ENCODE measurements around the gene RAB26. TPM values are rescaled to one million over a fixed set of nuclear protein-coding genes. Genes with fewer than 3 reads are reported as not detected.
A peak's percentile ranks its signal among the peaks of the same experiment; 100 is the strongest.

The RAB26 gene
- polyA plus RNA-seq, 2 donors, result 1.1 to 4.7 TPM

- peaks cover 0 to 2% of the 10 kb centered on the region in 2 donors for H3K27me3 ChIP-seq (ENCODE audit: control insufficient read depth in 1 of 2, insufficient read depth in 2 of 2, low read length in 2 of 2)
- 82 to 90% methylated on average over 21 of the region's 21 CpGs for WGBS, 2 donors
- peaks cover 2 to 18% of the 10 kb centered on the region in 2 donors for H3K4me1 ChIP-seq (ENCODE audit: control insufficient read depth in 2 of 2, insufficient read depth in 2 of 2, low read length in 1 of 2)
- no peak overlapping the region for H3K27ac ChIP-seq (ENCODE audit: low read depth in 2 of 2, low read length in 1 of 2)
- H3K9me3 ChIP-seq (ENCODE audit: control insufficient read depth in 2 of 2, insufficient read depth in 1 of 2, low read depth in 1 of 2, low read length in 1 of 2), result peaks cover 0 to 3% of the 10 kb centered on the region in 2 donors
- H3K4me3 ChIP-seq (ENCODE audit: low read depth in 1 of 2, low read length in 2 of 2), result no peak overlapping the region
- H3K36me3 ChIP-seq (ENCODE audit: control insufficient read depth in 2 of 2, insufficient read depth in 2 of 2, low read length in 1 of 2), result peaks cover 21 to 66% of the 10 kb centered on the region in 2 donors
These were observed 26.1 kb downstream of the RAB26 start for GRCh38 chr16:2174396-2175131.

- Histone ChIP-seq H3K36me3 (ENCODE audit: control insufficient read depth in 2 of 2, insufficient read depth in 2 of 2, low read length in 1 of 2) (peaks cover 21 to 59% of the 10 kb centered on the region in 2 donors), H3K27ac (ENCODE audit: low read depth in 2 of 2, low read length in 1 of 2) (no peak overlapping the region), H3K4me3 (ENCODE audit: low read depth in 1 of 2, low read length in 2 of 2) (no peak overlapping the region), H3K27me3 (ENCODE audit: control insufficient read depth in 1 of 2, insufficient read depth in 2 of 2, low read length in 2 of 2) (peaks cover 0 to 2% of the 10 kb centered on the region in 2 donors), H3K9me3 (ENCODE audit: control insufficient read depth in 2 of 2, insufficient read depth in 1 of 2, low read depth in 1 of 2, low read length in 1 of 2) (peaks cover 0 to 3% of the 10 kb centered on the region in 2 donors), H3K4me1 (ENCODE audit: control insufficient read depth in 2 of 2, insufficient read depth in 2 of 2, low read length in 1 of 2) (peaks cover 2 to 18% of the 10 kb centered on the region in 2 donors)
- WGBS, 2 donors, result 87 to 95% methylated on average over 10 of the region's 10 CpGs
These were observed 27.0 kb downstream of the RAB26 start for GRCh38 chr16:2175454-2175853.

- Histone ChIP-seq H3K9me3 (ENCODE audit: control insufficient read depth in 2 of 2, insufficient read depth in 1 of 2, low read depth in 1 of 2, low read length in 1 of 2) (peaks cover 0 to 3% of the 10 kb centered on the region in 2 donors), H3K36me3 (ENCODE audit: control insufficient read depth in 2 of 2, insufficient read depth in 2 of 2, low read length in 1 of 2) (peaks cover 21 to 54% of the 10 kb centered on the region in 2 donors), H3K4me3 (ENCODE audit: low read depth in 1 of 2, low read length in 2 of 2) (no peak overlapping the region), H3K27me3 (ENCODE audit: control insufficient read depth in 1 of 2, insufficient read depth in 2 of 2, low read length in 2 of 2) (peaks cover 0 to 2% of the 10 kb centered on the region in 2 donors), H3K27ac (ENCODE audit: low read depth in 2 of 2, low read length in 1 of 2) (no peak overlapping the region), H3K4me1 (ENCODE audit: control insufficient read depth in 2 of 2, insufficient read depth in 2 of 2, low read length in 1 of 2) (peaks cover 2 to 18% of the 10 kb centered on the region in 2 donors)
- 90 to 91% methylated on average over 23 of the region's 23 CpGs for WGBS, 2 donors
These were observed 27.6 kb downstream of the RAB26 start for GRCh38 chr16:2176047-2176446.

- H3K27ac ChIP-seq (ENCODE audit: low read depth in 2 of 2, low read length in 1 of 2), result no peak overlapping the region
- peaks cover 0 to 2% of the 10 kb centered on the region in 2 donors for H3K27me3 ChIP-seq (ENCODE audit: control insufficient read depth in 1 of 2, insufficient read depth in 2 of 2, low read length in 2 of 2)
- peaks cover 21 to 44% of the 10 kb centered on the region in 2 donors for H3K36me3 ChIP-seq (ENCODE audit: control insufficient read depth in 2 of 2, insufficient read depth in 2 of 2, low read length in 1 of 2)
- H3K4me3 ChIP-seq (ENCODE audit: low read depth in 1 of 2, low read length in 2 of 2), result no peak overlapping the region
- peaks cover 0 to 5% of the 10 kb centered on the region in 2 donors for H3K9me3 ChIP-seq (ENCODE audit: control insufficient read depth in 2 of 2, insufficient read depth in 1 of 2, low read depth in 1 of 2, low read length in 1 of 2)
- 86 to 93% methylated on average over 18 of the region's 18 CpGs for WGBS, 2 donors
- peaks cover 2 to 18% of the 10 kb centered on the region in 2 donors for H3K4me1 ChIP-seq (ENCODE audit: control insufficient read depth in 2 of 2, insufficient read depth in 2 of 2, low read length in 1 of 2)
These were observed 28.7 kb downstream of the RAB26 start for GRCh38 chr16:2177101-2177500.

- Histone ChIP-seq H3K27me3 (ENCODE audit: control insufficient read depth in 1 of 2, insufficient read depth in 2 of 2, low read length in 2 of 2) (peaks cover 0 to 2% of the 10 kb centered on the region in 2 donors), H3K4me3 (ENCODE audit: low read depth in 1 of 2, low read length in 2 of 2) (no peak overlapping the region), H3K36me3 (ENCODE audit: control insufficient read depth in 2 of 2, insufficient read depth in 2 of 2, low read length in 1 of 2) (peaks cover 21 to 44% of the 10 kb centered on the region in 2 donors), H3K4me1 (ENCODE audit: control insufficient read depth in 2 of 2, insufficient read depth in 2 of 2, low read length in 1 of 2) (peaks cover 2 to 18% of the 10 kb centered on the region in 2 donors), H3K9me3 (ENCODE audit: control insufficient read depth in 2 of 2, insufficient read depth in 1 of 2, low read depth in 1 of 2, low read length in 1 of 2) (peaks cover 0 to 6% of the 10 kb centered on the region in 2 donors), H3K27ac (ENCODE audit: low read depth in 2 of 2, low read length in 1 of 2) (no peak overlapping the region)
- 91 to 92% methylated on average over 20 of the region's 20 CpGs for WGBS, 2 donors
These were observed 29.1 kb downstream of the RAB26 start for GRCh38 chr16:2177561-2177960.

- peaks cover 2 to 18% of the 10 kb centered on the region in 2 donors for H3K4me1 ChIP-seq (ENCODE audit: control insufficient read depth in 2 of 2, insufficient read depth in 2 of 2, low read length in 1 of 2)
- peaks cover 0 to 2% of the 10 kb centered on the region in 2 donors for H3K27me3 ChIP-seq (ENCODE audit: control insufficient read depth in 1 of 2, insufficient read depth in 2 of 2, low read length in 2 of 2)
- WGBS, 2 donors, result 39 to 45% methylated on average over 65 to 106 of the region's 106 CpGs
- H3K4me3 ChIP-seq (ENCODE audit: low read depth in 1 of 2, low read length in 2 of 2), result no peak overlapping the region
- peaks cover 15 to 38% of the 10 kb centered on the region in 2 donors for H3K36me3 ChIP-seq (ENCODE audit: control insufficient read depth in 2 of 2, insufficient read depth in 2 of 2, low read length in 1 of 2)
- peak overlapping the region in 1 of 2 donors; percentile 30 for H3K27ac ChIP-seq (ENCODE audit: low read depth in 2 of 2, low read length in 1 of 2)
- peaks cover 0 to 6% of the 10 kb centered on the region in 2 donors for H3K9me3 ChIP-seq (ENCODE audit: control insufficient read depth in 2 of 2, insufficient read depth in 1 of 2, low read depth in 1 of 2, low read length in 1 of 2)
These were observed 30.1 kb downstream of the RAB26 start for GRCh38 chr16:2178321-2179106.

- Histone ChIP-seq H3K9me3 (ENCODE audit: control insufficient read depth in 2 of 2, insufficient read depth in 1 of 2, low read depth in 1 of 2, low read length in 1 of 2) (peaks cover 0 to 6% of the 10 kb centered on the region in 2 donors), H3K4me3 (ENCODE audit: low read depth in 1 of 2, low read length in 2 of 2) (no peak overlapping the region), H3K27me3 (ENCODE audit: control insufficient read depth in 1 of 2, insufficient read depth in 2 of 2, low read length in 2 of 2) (peaks cover 0 to 2% of the 10 kb centered on the region in 2 donors), H3K4me1 (ENCODE audit: control insufficient read depth in 2 of 2, insufficient read depth in 2 of 2, low read length in 1 of 2) (peaks cover 2 to 16% of the 10 kb centered on the region in 2 donors), H3K36me3 (ENCODE audit: control insufficient read depth in 2 of 2, insufficient read depth in 2 of 2, low read length in 1 of 2) (peaks cover 9 to 32% of the 10 kb centered on the region in 2 donors), H3K27ac (ENCODE audit: low read depth in 2 of 2, low read length in 1 of 2) (peak overlapping the region in 1 of 2 donors; percentile 30)
- 41 to 48% methylated on average over 37 to 50 of the region's 50 CpGs for WGBS, 2 donors
These were observed 30.7 kb downstream of the RAB26 start for GRCh38 chr16:2179107-2179501.

- peaks cover 2 to 16% of the 10 kb centered on the region in 2 donors for H3K4me1 ChIP-seq (ENCODE audit: control insufficient read depth in 2 of 2, insufficient read depth in 2 of 2, low read length in 1 of 2)
- peaks cover 0 to 6% of the 10 kb centered on the region in 2 donors for H3K9me3 ChIP-seq (ENCODE audit: control insufficient read depth in 2 of 2, insufficient read depth in 1 of 2, low read depth in 1 of 2, low read length in 1 of 2)
- WGBS, 2 donors, result 66 to 76% methylated on average over 30 to 31 of the region's 31 CpGs
- peaks cover 0 to 2% of the 10 kb centered on the region in 2 donors for H3K27me3 ChIP-seq (ENCODE audit: control insufficient read depth in 1 of 2, insufficient read depth in 2 of 2, low read length in 2 of 2)
- H3K36me3 ChIP-seq (ENCODE audit: control insufficient read depth in 2 of 2, insufficient read depth in 2 of 2, low read length in 1 of 2), result peaks cover 9 to 27% of the 10 kb centered on the region in 2 donors
- H3K27ac ChIP-seq (ENCODE audit: low read depth in 2 of 2, low read length in 1 of 2), result no peak overlapping the region
- H3K4me3 ChIP-seq (ENCODE audit: low read depth in 1 of 2, low read length in 2 of 2), result no peak overlapping the region
These were observed 31.2 kb downstream of the RAB26 start for GRCh38 chr16:2179576-2179975.

- 94% methylated on average over 38 to 43 of the region's 43 CpGs for WGBS, 2 donors
- Histone ChIP-seq H3K27ac (ENCODE audit: low read depth in 2 of 2, low read length in 1 of 2) (no peak overlapping the region), H3K4me3 (ENCODE audit: low read depth in 1 of 2, low read length in 2 of 2) (no peak overlapping the region), H3K9me3 (ENCODE audit: control insufficient read depth in 2 of 2, insufficient read depth in 1 of 2, low read depth in 1 of 2, low read length in 1 of 2) (peaks cover 0 to 6% of the 10 kb centered on the region in 2 donors), H3K36me3 (ENCODE audit: control insufficient read depth in 2 of 2, insufficient read depth in 2 of 2, low read length in 1 of 2) (peaks cover 8 to 19% of the 10 kb centered on the region in 2 donors), H3K4me1 (ENCODE audit: control insufficient read depth in 2 of 2, insufficient read depth in 2 of 2, low read length in 1 of 2) (peaks cover 2 to 14% of the 10 kb centered on the region in 2 donors), H3K27me3 (ENCODE audit: control insufficient read depth in 1 of 2, insufficient read depth in 2 of 2, low read length in 2 of 2) (peaks cover 0 to 2% of the 10 kb centered on the region in 2 donors)
These were observed 32.0 kb downstream of the RAB26 start for GRCh38 chr16:2180461-2180860.
